ENCODE results near the gene CD44.
A peak's percentile ranks its signal among the peaks of the same experiment; 100 is the strongest.

CD44 gene

GRCh38 chr11:35236667-35237003 lies 97.7 kb downstream of the CD44 start:
- no peak overlapping the region for H3K4me3 ChIP-seq (ENCODE audit: low read depth, low read length)
- in situ Hi-C loops (cut with HindIII; ENCODE audit: low sequenced_read_pairs), result no loop called here
- no peak for TF ChIP-seq CTCF (IDR thresholded peaks at IDR 0.05; ENCODE audit: low read depth, low read length)
- DNase-seq (ENCODE audit: low read depth, low spot score), result peak; percentile 75

GRCh38 chr11:35237351-35237750 lies 98.4 kb downstream of the CD44 start:
- no peak for DNase-seq (ENCODE audit: low read depth, low spot score)
- in situ Hi-C loops (cut with HindIII; ENCODE audit: low sequenced_read_pairs), result no loop called here
- no peak overlapping the region for H3K4me3 ChIP-seq (ENCODE audit: low read depth, low read length)
- TF ChIP-seq CTCF (IDR thresholded peaks at IDR 0.05; ENCODE audit: low read depth, low read length), result no peak

- peak; percentile 63 for TF ChIP-seq CTCF (IDR thresholded peaks at IDR 0.05; ENCODE audit: low read depth, low read length)
- no peak overlapping the region for H3K4me3 ChIP-seq (ENCODE audit: low read depth, low read length)
- DNase-seq (ENCODE audit: low read depth, low spot score), result peak; percentile 45
- in situ Hi-C loops (cut with HindIII; ENCODE audit: low sequenced_read_pairs), result no loop called here
Measured at GRCh38 chr11:35237860-35238715, 99.1 kb downstream of the CD44 start.

GRCh38 chr11:35238882-35239281 lies 99.9 kb downstream of the CD44 start:
- in situ Hi-C loops (cut with HindIII; ENCODE audit: low sequenced_read_pairs), result no loop called here
- no peak for TF ChIP-seq CTCF (IDR thresholded peaks at IDR 0.05; ENCODE audit: low read depth, low read length)
- DNase-seq (ENCODE audit: low read depth, low spot score), result no peak
- no peak overlapping the region for H3K4me3 ChIP-seq (ENCODE audit: low read depth, low read length)

GRCh38 chr11:35239471-35240075 lies 100.6 kb downstream of the CD44 start:
- DNase-seq (ENCODE audit: low read depth, low spot score), result no peak
- no peak overlapping the region for H3K4me3 ChIP-seq (ENCODE audit: low read depth, low read length)
- in situ Hi-C loops (cut with HindIII; ENCODE audit: low sequenced_read_pairs), result no loop called here
- TF ChIP-seq CTCF (IDR thresholded peaks at IDR 0.05; ENCODE audit: low read depth, low read length), result no peak

- in situ Hi-C loops (cut with HindIII; ENCODE audit: low sequenced_read_pairs), result no loop called here
- no peak for TF ChIP-seq CTCF (IDR thresholded peaks at IDR 0.05; ENCODE audit: low read depth, low read length)
- no peak for DNase-seq (ENCODE audit: low read depth, low spot score)
- no peak overlapping the region for H3K4me3 ChIP-seq (ENCODE audit: low read depth, low read length)
Measured at GRCh38 chr11:35241083-35241482, 102.1 kb downstream of the CD44 start.
